Right lobe of liver (tissue), 4 donors: Measurements from ENCODE around the gene MOB2.

Source experiments
- POLR2A ChIP-seq: fragments of 450-650 bp; IDR thresholded peaks from one replicate; pipeline ENCODE4 v1.6.1; 2017; ENCODE audit warnings: antibody characterized with exemption, mild to moderate bottlenecking
- TF ChIP-seq, protein P1 (sequence below), 4 donors: fragments of 200-600 bp in 3 of 4; fragments of 450-650 bp in 1 of 4; IDR thresholded peaks; one replicate each; pipeline versions ENCODE4 v1.5.1 to v1.8.0; 2016 to 2022; ENCODE audit warnings: antibody characterized with exemption in 4 of 4, mild to moderate bottlenecking in 2 of 4
- donor health status: DM: no; HTN: no; CAD: no.
- donor health status: DM: no; HTN: no; CAD: no.
- donor health status: DM: no; HTN: yes; CAD: no.

DNA sequence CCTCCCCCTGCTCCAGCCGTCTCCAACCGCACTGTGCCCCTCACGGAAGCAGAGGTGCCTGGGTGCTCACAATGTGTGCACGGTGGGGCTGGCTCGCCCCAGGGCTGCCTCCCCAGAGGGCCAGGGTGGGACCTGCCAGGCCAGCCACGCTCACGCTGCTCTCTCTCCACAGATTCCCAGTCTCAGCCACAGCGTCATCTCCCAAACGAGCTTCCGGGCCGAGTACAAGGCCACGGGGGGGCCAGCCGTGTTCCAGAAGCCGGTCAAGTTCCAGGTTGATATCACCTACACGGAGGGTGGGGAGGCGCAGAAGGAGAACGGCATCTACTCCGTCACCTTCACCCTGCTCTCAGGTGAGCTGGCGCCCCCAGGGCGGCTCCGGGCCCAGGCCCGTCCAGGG, 30.4 kb downstream of the MOB2 start:
- TF ChIP-seq, protein P1, sequence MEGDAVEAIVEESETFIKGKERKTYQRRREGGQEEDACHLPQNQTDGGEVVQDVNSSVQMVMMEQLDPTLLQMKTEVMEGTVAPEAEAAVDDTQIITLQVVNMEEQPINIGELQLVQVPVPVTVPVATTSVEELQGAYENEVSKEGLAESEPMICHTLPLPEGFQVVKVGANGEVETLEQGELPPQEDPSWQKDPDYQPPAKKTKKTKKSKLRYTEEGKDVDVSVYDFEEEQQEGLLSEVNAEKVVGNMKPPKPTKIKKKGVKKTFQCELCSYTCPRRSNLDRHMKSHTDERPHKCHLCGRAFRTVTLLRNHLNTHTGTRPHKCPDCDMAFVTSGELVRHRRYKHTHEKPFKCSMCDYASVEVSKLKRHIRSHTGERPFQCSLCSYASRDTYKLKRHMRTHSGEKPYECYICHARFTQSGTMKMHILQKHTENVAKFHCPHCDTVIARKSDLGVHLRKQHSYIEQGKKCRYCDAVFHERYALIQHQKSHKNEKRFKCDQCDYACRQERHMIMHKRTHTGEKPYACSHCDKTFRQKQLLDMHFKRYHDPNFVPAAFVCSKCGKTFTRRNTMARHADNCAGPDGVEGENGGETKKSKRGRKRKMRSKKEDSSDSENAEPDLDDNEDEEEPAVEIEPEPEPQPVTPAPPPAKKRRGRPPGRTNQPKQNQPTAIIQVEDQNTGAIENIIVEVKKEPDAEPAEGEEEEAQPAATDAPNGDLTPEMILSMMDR (IDR thresholded peaks at IDR 0.05): no peak
- TF ChIP-seq POLR2A: no peak
